Suprapubic skin (tissue), 4 donors: ENCODE data around the gene C1orf94.

ENCODE experiments used
- EP300 ChIP-seq: sonication (generic); formaldehyde crosslinking; IDR thresholded peaks from one replicate; pipeline ENCODE4 v1.6.1; 2017; ENCODE audit warnings: antibody characterized with exemption
- POLR2A ChIP-seq, 2 donors: fragments of 450-650 bp; IDR thresholded peaks; one replicate each; pipeline ENCODE4 v1.6.1; 2017; ENCODE audit warnings: antibody characterized with exemption in 2 of 2, mild to moderate bottlenecking in 2 of 2, moderate library complexity in 2 of 2
- POLR2AphosphoS5 ChIP-seq, 3 donors: sonication (generic); formaldehyde crosslinking; IDR thresholded peaks; one replicate each; pipeline ENCODE4 v1.6.1; 2017; ENCODE audit warnings: antibody characterized with exemption in 3 of 3
- TF ChIP-seq, protein P1 (sequence below), 2 donors: fragments of 200-600 bp in 1 of 2; fragments of 450-650 bp in 1 of 2; sonication (generic) in 1 of 2; IDR thresholded peaks; one replicate each; pipeline ENCODE4 v1.5.1; 2016 to 2019; ENCODE audit warnings: antibody characterized with exemption in 2 of 2, mild to moderate bottlenecking in 1 of 2, moderate library complexity in 1 of 2

DNA sequence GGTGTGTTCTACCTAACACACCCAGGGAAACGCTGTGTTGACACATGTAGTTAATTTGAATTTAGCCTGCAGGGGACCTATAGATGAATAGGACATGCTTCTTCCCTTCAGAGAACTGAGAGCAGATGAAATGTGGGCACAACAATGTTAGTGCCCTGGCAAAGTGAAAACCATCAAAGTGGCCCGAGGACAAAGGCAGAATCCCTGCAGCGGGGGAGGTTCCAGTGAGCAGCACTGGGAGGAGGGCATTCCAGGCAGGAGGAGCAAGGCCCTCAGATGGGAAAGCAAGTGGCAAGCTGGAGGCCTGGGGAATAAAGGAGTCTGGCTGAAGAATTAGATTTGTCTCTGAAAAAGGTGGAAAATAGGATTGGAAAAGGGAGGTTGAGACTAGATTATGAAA is 37.2 kb downstream of the C1orf94 start:
- TF ChIP-seq POLR2A (IDR thresholded peaks at IDR 0.05) (no peak), EP300 (no peak), POLR2AphosphoS5 (IDR thresholded peaks at IDR 0.05) (no peak)
- TF ChIP-seq, protein P1, sequence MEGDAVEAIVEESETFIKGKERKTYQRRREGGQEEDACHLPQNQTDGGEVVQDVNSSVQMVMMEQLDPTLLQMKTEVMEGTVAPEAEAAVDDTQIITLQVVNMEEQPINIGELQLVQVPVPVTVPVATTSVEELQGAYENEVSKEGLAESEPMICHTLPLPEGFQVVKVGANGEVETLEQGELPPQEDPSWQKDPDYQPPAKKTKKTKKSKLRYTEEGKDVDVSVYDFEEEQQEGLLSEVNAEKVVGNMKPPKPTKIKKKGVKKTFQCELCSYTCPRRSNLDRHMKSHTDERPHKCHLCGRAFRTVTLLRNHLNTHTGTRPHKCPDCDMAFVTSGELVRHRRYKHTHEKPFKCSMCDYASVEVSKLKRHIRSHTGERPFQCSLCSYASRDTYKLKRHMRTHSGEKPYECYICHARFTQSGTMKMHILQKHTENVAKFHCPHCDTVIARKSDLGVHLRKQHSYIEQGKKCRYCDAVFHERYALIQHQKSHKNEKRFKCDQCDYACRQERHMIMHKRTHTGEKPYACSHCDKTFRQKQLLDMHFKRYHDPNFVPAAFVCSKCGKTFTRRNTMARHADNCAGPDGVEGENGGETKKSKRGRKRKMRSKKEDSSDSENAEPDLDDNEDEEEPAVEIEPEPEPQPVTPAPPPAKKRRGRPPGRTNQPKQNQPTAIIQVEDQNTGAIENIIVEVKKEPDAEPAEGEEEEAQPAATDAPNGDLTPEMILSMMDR (IDR thresholded peaks at IDR 0.05) = no peak
